Measurements from ENCODE around the gene MUC5B. TPM values are rescaled to one million over a fixed set of nuclear protein-coding genes. Genes with fewer than 3 reads are reported as not detected.

The MUC5B gene
- total RNA-seq, 2 donors from 2014 or later, result not detected

GRCh38 chr11:1287928-1288327, 65.1 kb downstream of the MUC5B start:
- no peaks in the 10 kb centered on the region for H3K4me1 Mint-ChIP-seq
- no peak for DNase-seq
- H3K4me3 Mint-ChIP-seq, result no peak overlapping the region
- no peaks in the 10 kb centered on the region for H3K4me1 ChIP-seq (ENCODE audit: control insufficient read depth, insufficient read depth, low read length)
- H3K27me3 Mint-ChIP-seq (ENCODE audit: insufficient read depth), result no peaks in the 10 kb centered on the region
- H3K9ac ChIP-seq (ENCODE audit: extremely low read depth, low read length, poor library complexity, severe bottlenecking), result no peak overlapping the region
- no peaks in the 10 kb centered on the region for H3K9me3 Mint-ChIP-seq
- no peak for TF ChIP-seq CTCF (conservative IDR thresholded peaks at IDR 0.05)
- H3K27ac ChIP-seq (ENCODE audit: low read depth, low read length), result no peak overlapping the region
- WGBS, 2 experiments (ENCODE audit: insufficient coverage in 1 of 2, insufficient read length in 1 of 2), result 83 to 97% methylated on average over 6 to 9 of the region's 9 CpGs
- no peak overlapping the region for H3K4me3 ChIP-seq (ENCODE audit: low read length)
- H3K27ac Mint-ChIP-seq, result no peak overlapping the region
- peaks cover 13% of the 10 kb centered on the region for H3K36me3 ChIP-seq (ENCODE audit: control insufficient read depth, insufficient read depth, low read length)
- H3K27me3 ChIP-seq (ENCODE audit: control insufficient read depth, insufficient read depth, low read length, poor library complexity, severe bottlenecking), result no peaks in the 10 kb centered on the region
- peaks cover 54% of the 10 kb centered on the region for H3K36me3 Mint-ChIP-seq (ENCODE audit: low read depth)
- H3K9me3 ChIP-seq (ENCODE audit: control insufficient read depth, low read length), result no peaks in the 10 kb centered on the region

- no peak overlapping the region for H3K4me3 ChIP-seq (ENCODE audit: low read length)
- WGBS, 2 experiments (ENCODE audit: insufficient coverage in 1 of 2, insufficient read length in 1 of 2), result 93 to 96% methylated on average over 18 to 30 of the region's 30 CpGs
- H3K27ac ChIP-seq (ENCODE audit: low read depth, low read length), result no peak overlapping the region
- H3K9me3 ChIP-seq (ENCODE audit: control insufficient read depth, low read length), result no peaks in the 10 kb centered on the region
- no peaks in the 10 kb centered on the region for H3K4me1 Mint-ChIP-seq
- DNase-seq, result no peak
- no peaks in the 10 kb centered on the region for H3K4me1 ChIP-seq (ENCODE audit: control insufficient read depth, insufficient read depth, low read length)
- no peaks in the 10 kb centered on the region for H3K9me3 Mint-ChIP-seq
- H3K9ac ChIP-seq (ENCODE audit: extremely low read depth, low read length, poor library complexity, severe bottlenecking), result no peak overlapping the region
- peaks cover 55% of the 10 kb centered on the region for H3K36me3 Mint-ChIP-seq (ENCODE audit: low read depth)
- no peaks in the 10 kb centered on the region for H3K27me3 Mint-ChIP-seq (ENCODE audit: insufficient read depth)
- H3K4me3 Mint-ChIP-seq, result no peak overlapping the region
- TF ChIP-seq CTCF (conservative IDR thresholded peaks at IDR 0.05), result no peak
- peaks cover 13% of the 10 kb centered on the region for H3K36me3 ChIP-seq (ENCODE audit: control insufficient read depth, insufficient read depth, low read length)
- H3K27ac Mint-ChIP-seq, result no peak overlapping the region
- no peaks in the 10 kb centered on the region for H3K27me3 ChIP-seq (ENCODE audit: control insufficient read depth, insufficient read depth, low read length, poor library complexity, severe bottlenecking)
Measured at GRCh38 chr11:1288426-1289151, 65.7 kb downstream of the MUC5B start.

GRCh38 chr11:1289211-1289935, 66.5 kb downstream of the MUC5B start:
- no peaks in the 10 kb centered on the region for H3K9me3 Mint-ChIP-seq
- no peak for DNase-seq
- no peaks in the 10 kb centered on the region for H3K4me1 ChIP-seq (ENCODE audit: control insufficient read depth, insufficient read depth, low read length)
- no peak overlapping the region for H3K4me3 Mint-ChIP-seq
- no peaks in the 10 kb centered on the region for H3K4me1 Mint-ChIP-seq
- H3K36me3 Mint-ChIP-seq (ENCODE audit: low read depth), result peaks cover 57% of the 10 kb centered on the region
- H3K27ac ChIP-seq (ENCODE audit: low read depth, low read length), result no peak overlapping the region
- TF ChIP-seq CTCF (conservative IDR thresholded peaks at IDR 0.05), result no peak
- WGBS, 2 experiments (ENCODE audit: insufficient coverage in 1 of 2, insufficient read length in 1 of 2), result 96 to 99% methylated on average over 24 to 33 of the region's 33 CpGs
- H3K27ac Mint-ChIP-seq, result no peak overlapping the region
- H3K27me3 Mint-ChIP-seq (ENCODE audit: insufficient read depth), result no peaks in the 10 kb centered on the region
- no peak overlapping the region for H3K9ac ChIP-seq (ENCODE audit: extremely low read depth, low read length, poor library complexity, severe bottlenecking)
- no peak overlapping the region for H3K4me3 ChIP-seq (ENCODE audit: low read length)
- no peaks in the 10 kb centered on the region for H3K9me3 ChIP-seq (ENCODE audit: control insufficient read depth, low read length)
- H3K36me3 ChIP-seq (ENCODE audit: control insufficient read depth, insufficient read depth, low read length), result peaks cover 13% of the 10 kb centered on the region
- no peaks in the 10 kb centered on the region for H3K27me3 ChIP-seq (ENCODE audit: control insufficient read depth, insufficient read depth, low read length, poor library complexity, severe bottlenecking)
